Natural killer cell (primary cell): Measurements from ENCODE around the gene AJM1. TPM values are rescaled to one million over a fixed set of nuclear protein-coding genes. Genes with fewer than 3 reads are reported as not detected.

ENCODE experiments used
- ATAC-seq, 3 donors: fragments of 150-1000 bp in 2 of 3; fragments of 200-7000 bp in 1 of 3; cut with Tn5 transposase; 1 replicate in 1 of 3; 2 replicates in 2 of 3; pipeline ENCODE4 v1.10.0; 2021; ENCODE audit warnings: mild to moderate bottlenecking in 2 of 3, moderate library complexity in 2 of 3
- DNase-seq, 2 donors: peaks; one replicate each; pipeline versions ENCODE4 v3.0.0 to v3.0.0-alpha.2; 2013 to 2021; ENCODE audit warnings: mixed read lengths in 1 of 2
- H3K27ac ChIP-seq: one replicate; pipeline ENCODE4 v1.5.1; 2013; ENCODE audit warnings: mild to moderate bottlenecking, low read length
- H3K27me3 ChIP-seq: one replicate; pipeline ENCODE4 v1.6.1; 2013; ENCODE audit warnings: low read length; ENCODE audit not compliant: control insufficient read depth, insufficient read depth
- H3K36me3 ChIP-seq: one replicate; pipeline ENCODE4 v1.6.1; 2013; ENCODE audit warnings: low read length; ENCODE audit not compliant: control insufficient read depth, insufficient read depth
- H3K4me1 ChIP-seq: one replicate; pipeline ENCODE4 v1.6.1; 2013; ENCODE audit warnings: low read length; ENCODE audit not compliant: control insufficient read depth, insufficient read depth
- H3K4me3 ChIP-seq: one replicate; pipeline ENCODE4 v1.5.1; 2013; ENCODE audit warnings: low read length
- H3K9me3 ChIP-seq: one replicate; pipeline ENCODE4 v1.6.1; 2013; ENCODE audit warnings: low read length; ENCODE audit not compliant: control insufficient read depth, insufficient read depth
- H3K27ac Mint-ChIP-seq, 2 donors: one replicate each; pipeline ENCODE4 v1.8.0; 2022; ENCODE audit warnings: mild to moderate bottlenecking in 2 of 2, mixed read lengths in 2 of 2, moderate library complexity in 1 of 2
- H3K27me3 Mint-ChIP-seq, 2 donors: one replicate each; pipeline ENCODE4 v1.8.0; 2022; ENCODE audit warnings: low read depth in 2 of 2, mixed read lengths in 2 of 2
- H3K36me3 Mint-ChIP-seq: one replicate; pipeline ENCODE4 v1.8.0; 2022; ENCODE audit warnings: mixed read lengths
- H3K4me1 Mint-ChIP-seq, 2 donors: one replicate each; pipeline ENCODE4 v1.8.0; 2022; ENCODE audit warnings: mixed read lengths in 2 of 2
- H3K4me3 Mint-ChIP-seq: one replicate; pipeline ENCODE4 v1.8.0; 2022; ENCODE audit warnings: mild to moderate bottlenecking, moderate library complexity, mixed read lengths
- H3K9me3 Mint-ChIP-seq, 2 donors: one replicate each; pipeline ENCODE4 v1.8.0; 2022; ENCODE audit warnings: mixed read lengths in 2 of 2
- WGBS: methylation state at CpG from one replicate; pipeline ENCODE4 v1.1.7; 2013; ENCODE audit warnings: missing lambda C conversion rate; ENCODE audit not compliant: insufficient coverage; 5-methylcytosine and 5-hydroxymethylcytosine counted together
- intact Hi-C: fragments of 100-400 bp; cut with micrococcal nuclease; formaldehyde crosslinking; loops from one replicate; pipeline ENCODE4 v1.14.2; 2022
- total RNA-seq, 4 donors: library from RNA; stranded (reverse); fragments of 120-200 nt in 1 of 4; gene quantifications; one replicate each; pipeline versions ENCODE4 v1.2.3 to v1.2.4, GENCODE V29; 2013 to 2022
- TF ChIP-seq, protein P1 (sequence below): fragments of 200-600 bp; IDR thresholded peaks from one replicate; pipeline ENCODE4 v1.8.0; 2022; ENCODE audit warnings: antibody characterized with exemption

The AJM1 gene
- total RNA-seq, 3 donors from 2014 or later (not counting 1 experiment from before 2014, with no cell fraction given) = 26.6 to 35.6 (median 31.5) TPM

DNA sequence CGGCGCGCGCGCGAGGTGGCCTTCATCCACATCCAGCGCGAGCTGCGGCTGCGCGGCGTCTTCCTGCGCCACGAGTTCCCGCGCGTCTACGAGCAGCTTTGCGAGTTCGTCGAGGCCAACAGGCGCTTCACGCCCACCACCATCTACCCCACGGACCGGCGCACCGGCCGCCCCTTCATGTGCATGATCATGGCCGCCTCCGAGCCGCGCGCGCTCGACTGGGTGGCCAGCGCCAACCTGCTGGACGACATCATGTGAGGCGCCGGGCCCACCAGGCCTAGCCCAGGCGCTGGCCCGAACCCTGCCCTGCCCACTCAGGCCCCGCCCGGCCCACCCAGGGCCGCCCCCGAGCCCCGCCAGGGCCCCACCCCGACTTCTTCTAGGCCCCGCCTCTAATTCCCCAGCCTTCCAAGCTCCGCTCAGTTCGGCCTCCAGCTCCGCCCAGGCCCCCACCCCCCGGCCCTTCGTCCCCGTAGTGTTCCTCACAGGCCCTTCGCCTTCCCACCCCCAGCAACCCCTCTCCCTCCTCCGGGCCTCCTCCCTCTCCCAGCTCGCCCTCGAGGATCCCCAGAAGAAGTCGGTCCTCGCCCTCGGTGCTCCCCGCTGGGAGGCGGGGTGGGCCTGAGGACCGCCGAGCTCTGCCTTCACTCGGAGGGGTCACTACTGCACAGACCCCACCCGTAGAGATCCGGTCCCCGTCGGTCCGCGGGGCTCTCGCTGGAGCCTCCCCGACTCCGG is 5.0 kb downstream of the AJM1 start:
- DNase-seq (peak in 1 of 2 donors; percentile 42), ATAC-seq (no peak)
- Histone ChIP-seq H3K4me1 (peaks cover 51% of the 10 kb centered on the region), H3K27ac (peak overlapping the region; percentile 48), H3K9me3 (no peaks in the 10 kb centered on the region), H3K27me3 (peaks cover 3% of the 10 kb centered on the region), H3K36me3 (peaks cover 6% of the 10 kb centered on the region), H3K4me3 (no peak overlapping the region)
- H3K4me1 Mint-ChIP-seq = peaks cover 17 to 38% of the 10 kb centered on the region in 2 donors
- H3K9me3 Mint-ChIP-seq = no peaks in the 10 kb centered on the region
- H3K27me3 Mint-ChIP-seq = no peaks in the 10 kb centered on the region
- intact Hi-C loops = loop anchor here (2.0 to 10.0 kb wide), 3 partner anchors 150 to 364 kb away; partner anchors contain the start of genes CLIC3 and SEC16A
- 15% methylated on average over 70 of the region's 75 CpGs for WGBS
- H3K36me3 Mint-ChIP-seq = no peaks in the 10 kb centered on the region
- peak overlapping the region; percentile 88 to 97 for H3K27ac Mint-ChIP-seq
- TF ChIP-seq, protein P1, sequence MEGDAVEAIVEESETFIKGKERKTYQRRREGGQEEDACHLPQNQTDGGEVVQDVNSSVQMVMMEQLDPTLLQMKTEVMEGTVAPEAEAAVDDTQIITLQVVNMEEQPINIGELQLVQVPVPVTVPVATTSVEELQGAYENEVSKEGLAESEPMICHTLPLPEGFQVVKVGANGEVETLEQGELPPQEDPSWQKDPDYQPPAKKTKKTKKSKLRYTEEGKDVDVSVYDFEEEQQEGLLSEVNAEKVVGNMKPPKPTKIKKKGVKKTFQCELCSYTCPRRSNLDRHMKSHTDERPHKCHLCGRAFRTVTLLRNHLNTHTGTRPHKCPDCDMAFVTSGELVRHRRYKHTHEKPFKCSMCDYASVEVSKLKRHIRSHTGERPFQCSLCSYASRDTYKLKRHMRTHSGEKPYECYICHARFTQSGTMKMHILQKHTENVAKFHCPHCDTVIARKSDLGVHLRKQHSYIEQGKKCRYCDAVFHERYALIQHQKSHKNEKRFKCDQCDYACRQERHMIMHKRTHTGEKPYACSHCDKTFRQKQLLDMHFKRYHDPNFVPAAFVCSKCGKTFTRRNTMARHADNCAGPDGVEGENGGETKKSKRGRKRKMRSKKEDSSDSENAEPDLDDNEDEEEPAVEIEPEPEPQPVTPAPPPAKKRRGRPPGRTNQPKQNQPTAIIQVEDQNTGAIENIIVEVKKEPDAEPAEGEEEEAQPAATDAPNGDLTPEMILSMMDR = no peak
- peak overlapping the region; percentile 93 for H3K4me3 Mint-ChIP-seq

GRCh38 chr9:136847826-136848392 is 5.6 kb downstream of the AJM1 start:
- H3K36me3 Mint-ChIP-seq = no peaks in the 10 kb centered on the region
- DNase-seq = peak; percentile 81
- intact Hi-C loops = loop anchor here (2.0 to 10.0 kb wide), 3 partner anchors 149 to 365 kb away; partner anchors contain the start of genes CLIC3 and SEC16A
- H3K9me3 ChIP-seq = no peaks in the 10 kb centered on the region
- peak overlapping the region; percentile 94 for H3K4me3 ChIP-seq
- H3K27me3 Mint-ChIP-seq = no peaks in the 10 kb centered on the region
- peaks cover 50% of the 10 kb centered on the region for H3K4me1 ChIP-seq
- peak overlapping the region; percentile 88 to 97 for H3K27ac Mint-ChIP-seq
- H3K4me3 Mint-ChIP-seq = peak overlapping the region; percentile 93
- peaks cover 3% of the 10 kb centered on the region for H3K27me3 ChIP-seq
- peaks cover 15 to 35% of the 10 kb centered on the region in 2 donors for H3K4me1 Mint-ChIP-seq
- ATAC-seq = peak; percentile 35 to 41 (median 36)
- H3K36me3 ChIP-seq = peaks cover 6% of the 10 kb centered on the region
- WGBS = 4% methylated on average over 48 of the region's 48 CpGs
- TF ChIP-seq, protein P1 = no peak
- peak overlapping the region; percentile 48 for H3K27ac ChIP-seq
- H3K9me3 Mint-ChIP-seq = no peaks in the 10 kb centered on the region

GRCh38 chr9:136848393-136849037 is 6.2 kb downstream of the AJM1 start:
- peak overlapping the region; percentile 77 for H3K27ac ChIP-seq
- H3K36me3 ChIP-seq = peaks cover 6% of the 10 kb centered on the region
- no peaks in the 10 kb centered on the region for H3K36me3 Mint-ChIP-seq
- intact Hi-C loops = loop anchor here (1.0 to 10.0 kb wide), 3 partner anchors 38 to 314 kb away; partner anchors contain the start of genes CLIC3 and TRAF2
- DNase-seq = peak in 1 of 2 donors; percentile 61
- H3K4me1 ChIP-seq = peaks cover 44% of the 10 kb centered on the region
- H3K27ac Mint-ChIP-seq = peak overlapping the region; percentile 88 to 97
- H3K4me3 Mint-ChIP-seq = peak overlapping the region; percentile 93
- 1% methylated on average over 48 of the region's 53 CpGs for WGBS
- H3K9me3 ChIP-seq = no peaks in the 10 kb centered on the region
- peak in 2 of 3 donors; percentile 1 to 5 for ATAC-seq
- H3K4me3 ChIP-seq = peak overlapping the region; percentile 94
- peaks cover 12 to 31% of the 10 kb centered on the region in 2 donors for H3K4me1 Mint-ChIP-seq
- TF ChIP-seq, protein P1 = no peak
- peaks cover 3% of the 10 kb centered on the region for H3K27me3 ChIP-seq
- no peaks in the 10 kb centered on the region for H3K27me3 Mint-ChIP-seq
- no peaks in the 10 kb centered on the region for H3K9me3 Mint-ChIP-seq
